Neural progenitor cell (in vitro differentiated cells): ENCODE measurements around the gene PIGW.

ENCODE experiments used
- CTCF ChIP-seq: fragments of 200-600 bp; sonication (generic); IDR thresholded peaks from 2 replicates; pipeline ENCODE4 v1.5.1; 2017; ENCODE audit warnings: antibody characterized with exemption, mild to moderate bottlenecking
- EZH2 ChIP-seq: fragments of 200-600 bp; sonication (generic); IDR thresholded peaks from 2 replicates; pipeline ENCODE4 v1.6.1; 2017; ENCODE audit warnings: antibody characterized with exemption, mild to moderate bottlenecking, moderate library complexity
- EZH2phosphoT487 ChIP-seq: fragments of 200-600 bp; sonication (generic); IDR thresholded peaks from 2 replicates; pipeline ENCODE4 v1.6.1; 2017; ENCODE audit warnings: antibody characterized with exemption

GRCh38 chr17:36535669-36536081 lies 888 bp downstream of the PIGW start:
- TF ChIP-seq CTCF, result no peak
- no peak for TF ChIP-seq EZH2
- no peak for TF ChIP-seq EZH2phosphoT487
